ENCODE measurements around the gene RTBDN. TPM values are rescaled to one million over a fixed set of nuclear protein-coding genes. Genes with fewer than 3 reads are reported as not detected.

Gene RTBDN
- total RNA-seq, 1 donor = not detected

DNA sequence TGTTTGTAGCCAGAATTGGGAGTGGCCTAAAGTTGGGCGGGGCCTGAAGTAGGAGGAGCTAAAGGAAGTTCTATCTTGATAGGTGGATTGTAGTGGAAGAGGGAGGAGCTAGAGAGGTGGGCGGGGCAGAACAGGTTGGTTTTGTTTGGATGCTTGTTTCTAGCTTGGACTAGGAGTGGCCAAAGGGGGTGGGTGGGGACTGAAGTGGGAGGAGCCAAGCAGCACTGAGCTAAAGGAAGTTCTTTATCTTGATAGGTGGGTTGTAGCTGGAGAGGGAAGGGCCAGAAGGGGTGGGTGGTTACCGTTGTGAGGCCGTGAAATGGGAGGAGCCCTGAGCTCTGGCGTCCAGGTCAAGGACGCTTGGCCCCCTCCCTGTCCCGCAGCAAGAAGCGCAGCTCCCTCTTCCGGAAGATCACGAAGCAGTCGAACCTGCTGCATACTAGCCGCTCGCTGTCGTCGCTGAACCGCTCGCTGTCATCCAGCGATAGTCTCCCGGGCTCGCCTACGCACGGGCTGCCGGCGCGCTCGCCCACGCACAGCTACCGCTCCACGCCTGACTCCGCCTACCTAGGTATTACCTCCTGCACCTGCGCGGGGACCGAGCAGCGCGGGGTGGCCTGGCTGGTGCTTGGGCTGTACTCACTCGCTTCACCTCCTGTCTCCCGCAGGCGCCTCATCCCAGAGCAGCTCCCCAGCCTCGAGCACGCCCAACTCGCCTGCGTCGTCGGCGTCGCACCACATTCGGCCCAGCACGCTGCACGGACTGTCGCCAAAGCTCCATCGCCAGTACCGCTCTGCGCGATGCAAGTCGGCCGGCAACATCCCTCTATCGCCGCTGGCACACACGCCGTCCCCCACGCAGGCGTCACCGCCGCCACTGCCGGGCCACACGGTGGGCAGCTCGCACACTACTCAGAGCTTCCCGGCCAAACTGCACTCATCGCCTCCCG, 38.8 kb upstream of the RTBDN start:
- TF ChIP-seq, protein P1, sequence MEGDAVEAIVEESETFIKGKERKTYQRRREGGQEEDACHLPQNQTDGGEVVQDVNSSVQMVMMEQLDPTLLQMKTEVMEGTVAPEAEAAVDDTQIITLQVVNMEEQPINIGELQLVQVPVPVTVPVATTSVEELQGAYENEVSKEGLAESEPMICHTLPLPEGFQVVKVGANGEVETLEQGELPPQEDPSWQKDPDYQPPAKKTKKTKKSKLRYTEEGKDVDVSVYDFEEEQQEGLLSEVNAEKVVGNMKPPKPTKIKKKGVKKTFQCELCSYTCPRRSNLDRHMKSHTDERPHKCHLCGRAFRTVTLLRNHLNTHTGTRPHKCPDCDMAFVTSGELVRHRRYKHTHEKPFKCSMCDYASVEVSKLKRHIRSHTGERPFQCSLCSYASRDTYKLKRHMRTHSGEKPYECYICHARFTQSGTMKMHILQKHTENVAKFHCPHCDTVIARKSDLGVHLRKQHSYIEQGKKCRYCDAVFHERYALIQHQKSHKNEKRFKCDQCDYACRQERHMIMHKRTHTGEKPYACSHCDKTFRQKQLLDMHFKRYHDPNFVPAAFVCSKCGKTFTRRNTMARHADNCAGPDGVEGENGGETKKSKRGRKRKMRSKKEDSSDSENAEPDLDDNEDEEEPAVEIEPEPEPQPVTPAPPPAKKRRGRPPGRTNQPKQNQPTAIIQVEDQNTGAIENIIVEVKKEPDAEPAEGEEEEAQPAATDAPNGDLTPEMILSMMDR (IDR thresholded peaks at IDR 0.05; ENCODE audit: insufficient read depth, low read length) = no peak
- no peak overlapping the region for H3K4me3 ChIP-seq (ENCODE audit: low read depth, low read length)
- DNase-seq (ENCODE audit: low read depth) = peak; percentile 57

DNA sequence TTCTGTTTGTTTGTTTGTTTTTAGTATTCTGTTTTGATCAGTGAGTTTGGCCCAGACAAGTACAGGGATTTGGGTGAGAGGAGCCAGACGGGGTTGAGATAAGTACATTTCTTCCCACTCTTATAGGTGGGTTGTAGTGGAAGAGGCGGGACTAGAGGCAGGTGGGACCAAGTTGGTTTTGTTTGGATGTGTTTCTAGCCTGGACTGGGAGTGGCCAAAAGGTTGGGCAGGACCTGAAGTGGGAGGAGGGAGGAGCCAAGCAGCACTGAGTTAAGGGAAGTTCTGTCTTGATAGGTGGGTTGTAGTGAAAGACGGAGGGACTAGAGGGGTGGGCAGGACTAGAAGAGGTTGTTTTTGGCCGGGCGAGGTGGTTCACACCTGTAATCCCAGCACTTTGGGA, 37.9 kb upstream of the RTBDN start:
- no peak overlapping the region for H3K4me3 ChIP-seq (ENCODE audit: low read depth, low read length)
- no peak for DNase-seq (ENCODE audit: low read depth)
- TF ChIP-seq, protein P1 (IDR thresholded peaks at IDR 0.05; ENCODE audit: insufficient read depth, low read length) = no peak

DNA sequence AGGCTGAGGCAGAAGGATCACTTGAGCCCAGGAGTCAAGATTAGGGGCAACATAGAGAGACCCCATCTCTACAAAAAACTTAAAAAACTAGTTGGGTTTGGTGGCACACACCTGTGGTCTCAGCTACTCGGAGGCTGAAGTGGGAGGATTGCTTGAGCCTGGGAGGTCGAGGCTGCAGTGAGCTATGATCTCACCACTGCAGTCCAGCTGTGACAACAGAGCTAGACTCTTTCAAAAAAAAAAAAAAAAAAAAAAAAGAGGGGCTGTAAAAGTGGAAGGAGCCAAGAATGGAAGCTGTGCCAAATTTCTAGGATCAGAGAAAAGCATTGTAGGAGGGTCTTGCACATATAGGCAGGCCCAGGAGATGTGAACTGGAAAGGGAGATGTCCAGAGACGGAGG, 37.3 kb upstream of the RTBDN start:
- H3K4me3 ChIP-seq (ENCODE audit: low read depth, low read length) = no peak overlapping the region
- TF ChIP-seq, protein P1 (IDR thresholded peaks at IDR 0.05; ENCODE audit: insufficient read depth, low read length) = no peak
- DNase-seq (ENCODE audit: low read depth) = no peak

DNA sequence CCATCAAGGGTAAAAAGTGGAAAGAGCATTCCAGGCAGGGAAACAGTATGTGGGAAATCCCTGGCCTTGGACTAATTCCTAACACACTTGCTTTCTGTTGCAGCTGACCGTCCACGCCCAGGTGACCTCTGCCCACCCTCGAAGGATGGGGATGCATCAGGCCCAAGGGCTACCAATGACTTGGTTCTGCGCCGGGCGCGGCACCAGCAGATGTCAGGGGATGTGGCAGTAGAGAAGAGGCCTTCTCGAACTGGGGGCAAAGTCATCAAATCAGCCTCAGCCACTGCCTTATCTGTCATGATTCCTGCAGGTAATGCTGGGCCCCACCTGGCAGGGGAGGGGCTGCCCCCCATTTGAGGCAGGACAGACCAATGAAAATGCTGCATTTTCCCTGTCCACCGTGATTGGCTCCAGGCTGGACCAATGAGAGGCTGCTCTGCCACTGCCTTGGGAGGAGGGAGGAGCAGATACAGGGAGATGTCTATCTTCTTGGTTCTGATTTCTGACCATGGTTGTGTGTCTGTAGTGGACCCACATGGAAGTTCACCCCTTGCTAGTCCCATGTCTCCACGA, 34.2 kb upstream of the RTBDN start:
- TF ChIP-seq, protein P1 (IDR thresholded peaks at IDR 0.05; ENCODE audit: insufficient read depth, low read length) = no peak
- no peak overlapping the region for H3K4me3 ChIP-seq (ENCODE audit: low read depth, low read length)
- no peak for DNase-seq (ENCODE audit: low read depth)

DNA sequence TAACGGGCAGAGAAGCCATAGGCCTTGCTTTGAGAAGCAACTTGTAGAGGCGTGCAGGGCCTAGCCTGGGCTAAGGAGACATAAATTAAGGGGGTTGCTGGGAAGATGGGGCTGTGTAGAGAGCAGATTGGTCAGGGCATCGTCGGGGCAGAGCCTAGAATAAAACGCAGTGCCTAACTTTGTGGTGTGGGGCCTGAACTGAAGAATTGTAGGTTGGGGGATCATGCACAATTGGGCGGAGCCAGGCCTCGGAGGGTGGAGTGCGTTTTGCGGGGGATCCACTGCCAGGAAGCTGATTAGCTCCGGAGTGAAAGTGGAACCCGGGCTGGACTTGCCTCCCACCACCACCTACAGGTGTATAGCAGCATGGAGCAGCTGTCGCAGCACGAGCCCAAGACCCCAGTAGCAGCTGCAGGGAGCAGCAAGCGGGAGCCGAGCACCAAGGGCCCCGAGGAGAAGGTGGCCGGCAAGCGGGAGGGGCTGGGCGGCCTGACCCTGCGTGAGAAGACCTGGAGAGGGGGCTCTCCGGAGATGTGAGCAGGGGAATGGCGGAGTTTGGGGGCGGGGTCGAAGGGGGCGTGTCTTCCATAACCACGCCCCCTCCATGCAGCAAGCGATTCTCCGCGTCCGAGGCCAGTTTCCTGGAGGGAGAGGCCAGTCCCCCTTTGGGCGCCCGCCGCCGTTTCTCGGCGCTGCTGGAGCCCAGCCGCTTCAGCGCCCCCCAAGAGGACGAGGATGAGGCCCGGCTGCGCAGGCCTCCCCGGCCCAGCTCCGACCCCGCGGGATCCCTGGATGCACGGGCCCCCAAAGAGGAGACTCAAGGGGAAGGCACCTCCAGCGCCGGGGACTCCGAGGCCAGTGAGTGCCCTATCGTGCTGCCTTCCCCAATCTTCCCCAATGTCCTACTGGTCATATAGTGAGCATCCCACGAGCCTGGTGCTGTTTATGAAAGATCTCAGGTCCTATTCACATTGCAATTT, 33.0 kb upstream of the RTBDN start:
- TF ChIP-seq, protein P1 (IDR thresholded peaks at IDR 0.05; ENCODE audit: insufficient read depth, low read length) = no peak
- H3K4me3 ChIP-seq (ENCODE audit: low read depth, low read length) = peak overlapping the region; percentile 55
- peak; percentile 37 for DNase-seq (ENCODE audit: low read depth)

DNA sequence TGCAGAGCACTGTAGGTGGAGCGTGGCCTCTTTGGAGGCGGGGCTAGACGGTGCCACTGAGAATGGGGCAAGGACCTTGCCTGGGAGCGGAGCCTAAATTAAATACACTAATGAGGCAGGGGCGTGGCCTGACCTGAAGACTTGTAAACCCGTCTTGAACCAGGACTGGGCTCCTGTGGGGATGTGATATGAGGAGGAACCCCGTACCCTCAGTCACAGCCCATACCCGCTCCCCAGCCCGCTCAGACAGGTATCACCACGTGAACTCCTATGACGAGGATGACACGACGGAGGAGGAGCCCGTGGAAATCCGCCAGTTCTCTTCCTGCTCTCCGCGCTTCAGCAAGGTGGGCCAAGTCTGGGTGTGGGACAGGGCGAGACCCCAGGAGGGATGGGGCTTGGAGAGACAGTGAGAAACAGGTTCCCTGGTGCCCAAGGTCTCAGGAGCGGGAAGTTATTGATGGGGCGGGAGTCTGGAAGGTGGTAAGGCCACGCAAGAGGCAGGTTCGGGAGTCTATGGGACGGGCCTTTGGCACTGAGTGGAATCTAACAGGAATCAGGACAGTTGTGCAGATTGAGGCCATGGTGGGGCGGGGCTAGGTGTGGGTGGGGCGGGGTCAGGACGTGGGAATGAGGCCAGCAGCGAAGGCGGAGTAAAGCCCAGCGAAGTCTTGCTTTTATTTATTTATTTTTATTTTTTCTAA, 32.2 kb upstream of the RTBDN start:
- no peak for DNase-seq (ENCODE audit: low read depth)
- no peak overlapping the region for H3K4me3 ChIP-seq (ENCODE audit: low read depth, low read length)
- TF ChIP-seq, protein P1 (IDR thresholded peaks at IDR 0.05; ENCODE audit: insufficient read depth, low read length) = no peak

Measured in fibroblast of the aortic adventitia (primary cell).